GM21529 (cell line): ENCODE results near the gene ESCO1.
"Not testable (repeated sequence)": the region's sequence is repeated elsewhere in the genome, so short reads cannot be mapped to it uniquely, and the experiment has no call there.

Source experiments
- ATAC-seq: cut with Tn5 transposase; IDR thresholded peaks from one replicate; pipeline ENCODE4 v1.9.1; 2021; ENCODE audit not compliant: unreplicated experiment

ESCO1 gene, protein sequence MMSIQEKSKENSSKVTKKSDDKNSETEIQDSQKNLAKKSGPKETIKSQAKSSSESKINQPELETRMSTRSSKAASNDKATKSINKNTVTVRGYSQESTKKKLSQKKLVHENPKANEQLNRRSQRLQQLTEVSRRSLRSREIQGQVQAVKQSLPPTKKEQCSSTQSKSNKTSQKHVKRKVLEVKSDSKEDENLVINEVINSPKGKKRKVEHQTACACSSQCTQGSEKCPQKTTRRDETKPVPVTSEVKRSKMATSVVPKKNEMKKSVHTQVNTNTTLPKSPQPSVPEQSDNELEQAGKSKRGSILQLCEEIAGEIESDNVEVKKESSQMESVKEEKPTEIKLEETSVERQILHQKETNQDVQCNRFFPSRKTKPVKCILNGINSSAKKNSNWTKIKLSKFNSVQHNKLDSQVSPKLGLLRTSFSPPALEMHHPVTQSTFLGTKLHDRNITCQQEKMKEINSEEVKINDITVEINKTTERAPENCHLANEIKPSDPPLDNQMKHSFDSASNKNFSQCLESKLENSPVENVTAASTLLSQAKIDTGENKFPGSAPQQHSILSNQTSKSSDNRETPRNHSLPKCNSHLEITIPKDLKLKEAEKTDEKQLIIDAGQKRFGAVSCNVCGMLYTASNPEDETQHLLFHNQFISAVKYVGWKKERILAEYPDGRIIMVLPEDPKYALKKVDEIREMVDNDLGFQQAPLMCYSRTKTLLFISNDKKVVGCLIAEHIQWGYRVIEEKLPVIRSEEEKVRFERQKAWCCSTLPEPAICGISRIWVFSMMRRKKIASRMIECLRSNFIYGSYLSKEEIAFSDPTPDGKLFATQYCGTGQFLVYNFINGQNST

GRCh38 chr18:21600526-21601410 lies at the start of gene ESCO1:
TSS of gene ESCO1 (minus strand) at chr18:21600704. CDS start at chr18:21574843, 25,861 bp downstream.
- peak; percentile 84 for ATAC-seq

DNA sequence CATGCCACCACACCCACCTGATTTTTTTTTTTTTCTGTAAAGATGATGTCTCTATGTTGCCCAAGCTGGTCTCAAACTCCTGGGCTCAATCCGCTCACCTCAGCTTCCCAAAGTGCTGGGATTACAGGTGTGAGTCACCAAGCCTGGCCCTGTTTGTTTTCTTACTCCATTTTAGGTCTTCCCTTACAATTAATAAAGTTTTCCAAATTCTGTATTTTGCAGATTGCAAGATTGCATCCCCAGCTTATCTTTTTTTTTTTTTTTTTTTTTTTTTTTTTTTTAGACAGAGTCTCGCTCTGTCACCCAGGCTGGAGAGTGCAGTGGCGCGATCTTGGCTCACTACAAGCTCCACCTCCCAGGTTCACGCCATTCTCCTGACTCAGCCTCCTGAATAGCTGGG lies 39.9 kb upstream of the ESCO1 start:
- ATAC-seq, result not testable (repeated sequence)

- no peak for ATAC-seq
These were observed 38.3 kb upstream of the ESCO1 start for GRCh38 chr18:21638822-21639221.

DNA sequence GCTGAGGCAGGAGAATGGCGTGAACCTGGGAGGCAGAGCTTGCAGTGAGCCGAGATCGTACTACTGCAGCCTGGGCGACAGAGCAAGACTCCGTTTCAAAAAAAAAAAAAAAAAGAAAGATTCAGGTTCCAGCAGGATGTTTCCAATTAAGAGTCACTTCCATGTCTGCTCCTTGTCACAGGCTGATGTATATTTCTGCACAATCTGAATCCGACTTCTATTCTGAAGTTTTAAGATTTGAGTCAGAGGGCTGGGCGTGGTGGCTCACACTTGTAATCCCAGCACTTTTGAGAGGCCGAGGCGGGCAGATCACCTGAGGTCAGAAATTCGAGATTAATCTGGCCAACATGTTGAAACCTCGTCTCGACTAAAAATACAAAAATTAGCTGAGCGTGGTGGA lies 36.3 kb upstream of the ESCO1 start:
- no peak for ATAC-seq

DNA sequence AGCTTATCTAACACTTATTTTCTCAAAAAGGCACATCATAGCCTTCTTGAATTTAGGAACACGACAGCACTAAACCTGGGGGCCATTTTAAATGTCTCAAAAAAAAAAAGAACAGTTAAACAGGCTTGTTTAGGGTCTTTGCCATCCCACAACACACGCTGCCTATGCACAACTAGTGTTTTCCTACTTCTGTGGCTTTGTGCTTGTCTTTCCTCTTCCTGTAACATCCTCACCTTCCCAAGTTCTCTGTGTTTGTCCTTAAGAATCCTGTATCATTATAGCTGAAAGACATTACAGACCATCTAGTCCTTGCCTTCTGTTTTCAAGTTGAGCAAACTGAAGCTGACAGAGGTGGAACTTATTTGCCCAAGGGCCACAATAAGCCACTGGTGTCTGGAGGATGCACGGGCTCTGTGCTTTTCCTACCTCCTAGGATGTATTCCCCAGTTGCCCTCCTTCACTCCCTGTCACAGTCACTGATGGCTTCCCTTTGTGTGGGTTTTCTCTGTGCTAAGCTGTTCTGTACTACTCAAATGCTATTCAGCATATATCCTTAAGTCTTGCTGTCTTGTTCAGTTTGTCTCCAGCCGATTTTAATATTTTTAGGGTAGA lies 34.2 kb upstream of the ESCO1 start:
- ATAC-seq, result no peak

GRCh38 chr18:21632393-21632792 lies 31.9 kb upstream of the ESCO1 start:
- ATAC-seq, result no peak

GRCh38 chr18:21629089-21629832 lies 28.8 kb upstream of the ESCO1 start:
- ATAC-seq, result peak; percentile 94

GRCh38 chr18:21621640-21622039 lies 21.1 kb upstream of the ESCO1 start:
- not testable (repeated sequence) for ATAC-seq

DNA sequence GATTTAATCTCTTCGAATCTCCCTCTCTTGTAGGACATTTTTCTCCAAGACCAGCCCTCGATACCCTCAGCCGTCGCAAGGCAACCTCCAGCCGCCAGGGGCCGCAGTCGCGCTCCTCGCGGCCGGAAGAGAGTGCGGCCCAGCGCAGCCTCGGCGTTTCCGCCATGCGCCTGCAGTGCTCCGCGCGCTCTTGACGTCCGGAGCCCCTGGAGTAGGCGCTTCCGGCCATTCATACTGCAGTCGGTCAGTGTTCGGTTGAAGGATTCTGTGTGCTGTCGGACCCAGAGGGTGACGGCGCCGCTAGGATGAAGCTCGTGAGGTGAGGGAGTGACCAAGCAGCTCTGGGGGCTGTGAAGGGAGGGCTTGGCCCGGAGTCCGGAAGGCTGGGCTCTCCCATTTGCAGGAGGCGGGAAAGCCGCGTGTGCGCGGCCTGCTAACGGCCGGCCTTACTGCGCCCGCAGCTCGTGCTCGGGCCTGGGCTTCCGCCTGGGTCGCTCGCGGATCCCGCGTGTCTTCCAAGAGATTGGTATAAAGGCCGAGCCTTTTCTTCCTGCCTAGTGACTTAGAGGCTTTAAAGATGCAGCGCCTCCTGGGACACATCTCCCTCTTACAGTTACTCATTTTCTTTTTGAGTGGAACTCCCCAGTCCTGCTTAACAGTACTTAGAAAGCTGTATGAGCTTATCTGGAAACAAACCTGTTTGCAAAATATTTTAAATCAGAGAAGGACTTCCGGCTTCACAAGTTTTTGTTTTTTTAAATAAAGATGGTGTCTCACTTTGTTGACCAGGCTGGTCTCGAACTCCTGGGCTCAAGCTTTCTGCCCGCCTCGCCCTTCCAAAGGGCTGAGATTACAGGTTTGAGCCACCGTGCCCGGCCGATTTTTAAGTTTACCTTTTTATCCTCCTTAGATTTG lies 11.9 kb upstream of the ESCO1 start, which contains the start of gene SNRPD1:
Gene SNRPD1 (plus strand): TSS at position 190 of the 915 bp plus-strand sequence. CDS start 116 bp downstream, at position 306.
- peak; percentile 97 for ATAC-seq

- ATAC-seq, result not testable (repeated sequence)
These were observed 11.1 kb upstream of the ESCO1 start for GRCh38 chr18:21611401-21612124.

- ATAC-seq, result no peak
These were observed 4.7 kb upstream of the ESCO1 start for GRCh38 chr18:21605213-21605612.

DNA sequence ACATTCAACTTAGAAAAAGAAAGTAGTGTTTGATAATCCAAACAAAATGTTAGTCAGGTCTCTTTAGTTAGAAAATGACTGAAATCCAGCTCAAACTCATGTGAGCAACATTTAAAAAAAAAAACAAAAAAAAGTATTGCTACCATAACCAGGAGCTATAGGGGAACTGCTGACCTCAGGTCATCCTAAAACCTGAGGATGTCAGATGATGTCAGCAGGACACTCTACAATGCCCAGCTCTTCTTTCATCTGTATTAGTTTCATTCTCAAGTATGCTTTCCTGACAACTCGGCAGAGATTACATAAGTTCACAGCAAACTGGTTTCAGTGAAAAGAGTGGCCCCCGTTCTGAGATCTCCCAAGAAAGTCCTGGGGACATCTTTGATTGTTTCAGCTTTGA lies 4.2 kb upstream of the ESCO1 start:
- no peak for ATAC-seq

- ATAC-seq, result no peak
These were observed 1.7 kb upstream of the ESCO1 start for GRCh38 chr18:21602299-21602587.

DNA sequence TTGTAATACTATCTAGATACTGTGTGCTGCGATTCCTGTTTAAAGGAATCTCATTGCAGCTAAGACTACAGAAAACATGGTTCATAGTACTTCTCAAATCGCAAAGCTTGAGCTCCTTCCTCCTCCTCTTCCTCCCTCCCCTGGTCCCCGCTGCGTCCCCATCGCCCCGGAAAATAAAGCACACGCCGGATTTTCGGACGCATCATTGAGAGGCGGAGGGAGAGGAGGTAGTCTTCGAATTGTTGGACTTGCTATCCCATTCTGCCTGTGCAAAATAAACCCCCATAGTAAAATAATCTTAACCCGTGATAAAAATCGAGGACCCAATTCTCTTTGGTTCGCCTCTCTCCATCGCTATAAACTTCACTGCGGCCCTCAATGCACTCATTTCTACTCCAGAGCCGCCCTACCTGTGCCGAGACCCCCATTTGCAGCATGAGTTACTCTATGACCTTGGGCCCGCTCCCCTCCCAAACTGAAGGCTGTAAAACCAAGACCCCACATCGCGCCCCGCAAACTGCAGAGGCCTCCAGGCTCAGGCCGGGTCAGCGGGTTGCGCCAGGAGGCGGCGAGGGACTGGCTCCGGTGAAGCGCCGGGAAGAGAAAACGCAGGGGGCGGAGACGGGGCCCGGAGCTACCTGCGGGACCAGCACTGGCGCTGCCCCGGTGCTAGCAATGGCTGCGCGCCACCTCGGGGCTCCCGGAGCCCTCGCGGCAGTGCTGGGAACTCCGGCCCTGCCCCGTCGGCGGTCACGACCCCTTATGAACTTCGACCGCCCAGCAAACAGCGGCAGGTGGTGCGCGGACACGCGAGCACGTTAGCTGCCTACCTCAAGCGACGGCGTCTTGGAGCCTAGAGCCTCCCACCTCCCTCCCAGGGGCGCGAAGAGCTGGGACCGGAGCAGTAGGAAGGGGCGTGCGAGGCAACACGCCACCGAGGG lies 649 bp downstream of the ESCO1 start:
- ATAC-seq, result peak; percentile 40

DNA sequence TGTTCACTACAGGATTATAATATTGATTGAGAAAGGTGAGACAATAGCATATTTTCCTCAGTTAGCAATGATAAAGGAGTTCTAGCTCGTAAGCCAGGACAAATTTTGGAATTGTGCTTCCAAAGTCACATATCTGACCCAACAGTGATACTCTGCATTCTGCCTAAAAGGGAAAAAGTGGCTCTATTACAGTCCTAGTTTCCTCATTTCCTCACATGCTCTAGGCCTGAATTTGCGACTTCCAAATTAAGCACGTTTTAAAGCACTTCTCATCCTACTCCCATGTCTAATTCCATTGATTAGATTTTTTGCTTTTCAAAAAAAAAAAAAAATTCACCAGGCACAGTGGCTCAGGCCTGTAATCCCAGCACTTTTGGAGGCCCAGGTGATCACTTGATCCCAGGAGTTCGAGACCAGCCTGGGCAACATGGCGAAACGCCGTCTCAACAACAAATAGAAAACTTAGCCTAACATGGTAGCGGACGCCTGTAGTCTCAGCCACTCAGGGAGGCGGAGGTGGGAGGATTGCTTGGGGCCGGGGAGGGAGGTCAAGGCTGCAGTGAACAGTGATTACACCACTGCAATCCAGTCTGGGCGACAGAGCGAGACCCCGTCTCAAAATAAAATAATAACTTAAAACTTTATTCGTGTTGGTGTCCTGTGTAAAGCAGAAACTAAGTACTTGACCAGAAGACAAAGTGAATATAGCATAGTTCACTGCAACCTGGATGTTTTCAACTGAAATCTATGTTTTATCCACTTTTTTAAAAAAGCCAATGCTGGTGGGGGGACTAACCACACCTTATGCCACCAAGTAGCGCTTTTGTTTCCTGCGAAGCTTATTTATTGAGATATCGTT lies 1.5 kb downstream of the ESCO1 start:
- ATAC-seq, result no peak

GRCh38 chr18:21597620-21598019 lies 2.9 kb downstream of the ESCO1 start:
- ATAC-seq, result no peak
